HFF-Myc (cell line): ENCODE results near the gene RALGAPA2.

ENCODE experiments used
- DNase-seq: peaks from one replicate; pipeline ENCODE4 v3.0.0-alpha.2; 2011; ENCODE audit warnings: low read depth; ENCODE audit errors: extremely low read depth
- H3K4me3 ChIP-seq: replicated peaks from 2 replicates; pipeline ENCODE4 v1.5.1; 2011; ENCODE audit warnings: low read depth, mild to moderate bottlenecking, control low read depth, low read length
- CTCF ChIP-seq: IDR thresholded peaks from 2 replicates; pipeline ENCODE4 v1.5.1; 2012; ENCODE audit warnings: mild to moderate bottlenecking, low read depth, low read length, control low read depth; ENCODE audit errors: missing control alignments

The RALGAPA2 gene

DNA sequence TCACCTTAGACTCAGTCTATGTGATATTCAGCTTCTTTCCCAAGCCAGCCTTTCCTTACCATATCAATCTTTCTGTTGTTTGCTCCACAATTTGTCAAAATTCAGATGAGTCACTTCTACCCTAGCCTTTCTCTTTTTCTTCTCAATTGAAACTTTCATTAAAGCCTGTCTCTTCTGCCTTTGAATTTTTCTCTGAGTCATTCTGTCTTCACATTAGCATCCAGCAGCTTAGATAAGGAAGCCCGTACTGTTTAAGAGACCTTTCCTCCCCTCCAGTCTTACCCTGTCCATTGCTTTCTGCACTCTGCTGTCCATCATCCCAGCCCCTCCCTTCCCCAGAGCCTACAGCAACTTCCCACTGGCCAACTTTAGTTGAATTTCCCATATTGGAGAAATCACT is 34.9 kb upstream of the RALGAPA2 start:
- no peak for TF ChIP-seq CTCF
- no peak for DNase-seq
- no peak overlapping the region for H3K4me3 ChIP-seq

DNA sequence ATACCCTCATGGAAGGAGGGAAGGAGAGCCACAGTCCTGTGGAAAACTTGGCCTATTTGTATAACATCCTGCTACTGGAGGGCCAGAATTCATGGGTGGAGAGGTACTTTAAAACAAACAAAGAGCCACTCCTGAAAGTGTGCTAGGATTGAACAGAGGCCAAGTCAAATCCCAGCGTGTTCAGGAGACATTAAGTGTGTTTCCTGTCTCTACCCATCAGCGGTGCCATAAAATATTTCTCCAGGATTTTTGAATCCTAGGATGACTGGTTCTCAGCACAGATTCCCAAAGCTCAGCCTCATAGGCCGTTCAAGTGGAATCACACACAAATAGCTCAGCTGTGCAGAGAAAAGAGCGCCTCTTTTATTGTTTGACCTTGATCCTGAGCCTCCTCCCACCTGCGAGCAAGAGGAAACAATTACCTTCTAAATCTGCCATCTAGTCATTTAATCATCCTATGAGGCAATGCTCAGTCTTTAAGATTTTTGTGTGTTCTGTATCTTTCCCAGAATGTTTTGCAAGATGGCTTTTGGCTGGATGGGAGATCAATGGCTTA is 31.8 kb upstream of the RALGAPA2 start:
- no peak overlapping the region for H3K4me3 ChIP-seq
- TF ChIP-seq CTCF: no peak
- no peak for DNase-seq

- H3K4me3 ChIP-seq: no peak overlapping the region
- TF ChIP-seq CTCF: no peak
- DNase-seq: no peak
These were observed 31.2 kb upstream of the RALGAPA2 start for GRCh38 chr20:20743511-20744169.

- DNase-seq: no peak
- no peak for TF ChIP-seq CTCF
- no peak overlapping the region for H3K4me3 ChIP-seq
These were observed 28.9 kb upstream of the RALGAPA2 start for GRCh38 chr20:20741087-20742045.

- no peak overlapping the region for H3K4me3 ChIP-seq
- no peak for DNase-seq
- no peak for TF ChIP-seq CTCF
These were observed 28.1 kb upstream of the RALGAPA2 start for GRCh38 chr20:20740541-20740940.

DNA sequence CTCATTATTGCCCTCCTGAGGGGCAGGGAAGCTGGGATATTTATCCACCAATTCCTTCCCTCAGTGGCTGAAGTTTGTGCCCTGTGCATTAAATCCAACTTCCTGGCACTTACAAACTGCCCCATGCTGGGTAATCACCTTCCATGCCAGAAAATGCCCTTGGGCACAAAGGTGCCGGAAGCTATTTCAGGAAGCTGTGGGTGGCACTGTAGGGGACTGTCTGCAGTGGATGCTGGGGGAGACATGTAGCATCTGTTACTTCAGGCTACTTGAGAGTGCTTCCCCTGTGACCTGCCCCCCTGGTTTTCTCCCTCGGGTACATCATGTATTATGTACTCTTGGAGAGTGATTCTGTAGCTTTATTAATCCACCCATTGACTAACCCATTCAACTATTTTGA is 24.7 kb upstream of the RALGAPA2 start:
- no peak for DNase-seq
- TF ChIP-seq CTCF: no peak
- H3K4me3 ChIP-seq: no peak overlapping the region
